Testis (tissue), 2 donors: Measurements from ENCODE around the gene DSTN.

Experiments used
- CTCF ChIP-seq, 3 experiments: fragments of 450-650 bp in 2 of 3; fragments of 200-600 bp in 1 of 3; sonication (generic) in 1 of 3; IDR thresholded peaks; one replicate each; pipeline ENCODE4 v1.5.1; 2016 to 2019; ENCODE audit warnings: antibody characterized with exemption in 3 of 3, mild to moderate bottlenecking in 2 of 3, moderate library complexity in 1 of 3
- POLR2A ChIP-seq: fragments of 450-650 bp; IDR thresholded peaks from one replicate; pipeline ENCODE4 v1.6.1; 2017; ENCODE audit warnings: antibody characterized with exemption, mild to moderate bottlenecking, moderate library complexity

DNA sequence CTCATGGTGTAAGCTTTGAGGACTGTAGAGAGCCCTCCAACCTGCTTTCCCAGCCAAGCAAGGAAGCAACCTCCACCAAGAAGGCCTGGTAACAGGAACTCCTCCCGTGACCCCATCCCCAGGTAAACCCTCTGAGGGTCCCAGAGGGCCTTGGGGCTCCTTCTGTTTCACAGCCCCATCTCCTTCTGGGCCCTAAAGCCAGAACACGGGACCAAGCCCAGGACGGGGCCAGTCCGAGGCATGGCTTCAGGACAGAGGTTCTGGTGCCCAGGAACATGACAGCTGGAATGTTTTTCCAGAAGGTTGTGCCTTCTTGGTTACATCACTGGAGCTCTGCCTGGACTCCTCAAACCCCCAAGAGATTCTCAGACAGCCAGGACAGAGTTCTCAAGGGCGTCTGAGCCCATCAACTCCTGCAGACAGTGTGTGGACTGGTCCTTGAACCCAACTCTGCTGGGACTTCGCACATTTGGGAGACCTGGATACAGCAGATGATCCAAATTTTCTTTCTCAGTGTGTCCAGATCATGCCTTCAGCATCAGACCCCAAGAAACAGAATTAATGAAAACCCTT is 69.0 kb downstream of the DSTN start:
- TF ChIP-seq CTCF (IDR thresholded peaks at IDR 0.05) = no peak
- TF ChIP-seq POLR2A = no peak
